ENCODE results near the gene PCDHA3. TPM values are rescaled to one million over a fixed set of nuclear protein-coding genes. Genes with fewer than 3 reads are reported as not detected.
"Not testable (repeated sequence)": the region's sequence is repeated elsewhere in the genome, so short reads cannot be mapped to it uniquely, and the experiment has no call there.

Gene PCDHA3
- polyA plus RNA-seq, 1 donor, result 0.47 TPM

DNA sequence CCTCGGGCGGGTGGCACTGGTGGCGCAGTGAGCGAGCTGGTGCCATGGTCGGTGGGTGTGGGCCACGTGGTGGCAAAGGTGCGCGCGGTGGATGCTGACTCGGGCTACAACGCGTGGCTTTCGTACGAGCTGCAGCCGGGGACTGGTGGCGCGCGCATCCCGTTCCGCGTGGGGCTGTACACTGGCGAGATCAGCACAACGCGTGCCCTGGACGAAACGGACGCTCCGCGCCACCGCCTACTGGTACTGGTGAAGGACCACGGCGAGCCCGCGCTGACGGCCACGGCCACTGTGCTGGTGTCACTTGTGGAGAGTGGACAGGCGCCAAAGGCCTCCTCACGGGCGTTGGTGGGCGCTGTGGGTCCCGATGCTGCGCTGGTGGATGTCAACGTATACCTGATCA is 8.0 kb downstream of the PCDHA3 start:
- DNase-seq, result no peak

DNA sequence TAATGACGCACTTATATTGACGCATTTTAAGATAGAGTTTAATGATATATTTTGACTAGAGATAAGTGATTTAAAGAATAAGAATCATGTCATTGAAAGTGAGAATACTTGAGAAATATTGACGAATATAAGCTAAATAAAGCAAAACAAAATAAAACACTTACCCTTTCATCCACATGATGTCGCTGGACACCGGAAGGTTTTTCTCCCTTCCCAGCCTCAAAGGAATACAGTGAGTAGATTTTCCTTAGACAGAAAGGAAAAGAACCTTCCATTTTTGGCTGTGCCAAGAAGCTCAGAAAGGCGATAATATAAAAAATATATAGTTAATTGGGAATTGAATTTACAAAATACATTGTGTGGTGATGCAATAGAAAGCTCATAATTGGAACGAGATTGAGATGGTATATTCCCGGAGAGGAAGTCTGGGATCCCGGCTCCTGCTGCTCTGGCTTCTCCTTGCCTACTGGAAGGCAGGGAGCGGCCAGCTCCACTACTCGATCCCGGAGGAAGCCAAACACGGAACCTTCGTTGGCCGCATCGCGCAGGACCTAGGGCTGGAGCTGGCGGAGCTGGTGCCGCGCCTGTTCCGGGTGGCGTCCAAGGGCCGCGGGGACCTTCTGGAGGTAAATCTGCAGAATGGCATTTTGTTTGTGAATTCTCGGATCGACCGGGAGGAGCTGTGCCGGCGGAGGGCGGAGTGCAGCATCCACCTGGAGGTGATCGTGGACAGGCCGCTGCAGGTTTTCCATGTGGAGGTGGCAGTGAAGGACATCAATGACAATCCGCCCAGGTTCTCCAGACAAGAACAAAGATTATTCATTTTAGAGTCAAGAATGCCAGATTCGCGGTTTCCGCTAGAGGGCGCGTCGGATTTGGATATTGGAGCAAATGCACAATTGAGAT is 20.8 kb downstream of the PCDHA3 start, which contains the start of gene PCDHA5:
Gene PCDHA5 (plus strand): TSS at position 239 of the 906 bp plus-strand sequence.
- DNase-seq, result no peak

DNA sequence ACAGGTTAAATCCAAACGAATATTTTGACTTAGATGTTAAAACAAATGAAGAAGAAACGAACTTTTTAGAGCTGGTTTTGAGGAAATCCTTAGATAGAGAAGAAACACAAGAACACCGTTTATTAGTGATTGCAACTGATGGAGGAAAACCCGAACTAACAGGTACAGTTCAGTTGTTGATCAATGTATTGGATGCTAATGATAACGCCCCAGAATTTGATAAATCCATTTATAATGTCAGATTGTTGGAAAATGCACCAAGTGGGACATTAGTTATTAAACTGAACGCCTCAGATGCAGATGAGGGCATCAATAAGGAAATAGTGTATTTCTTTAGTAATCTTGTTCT is 21.4 kb downstream of the PCDHA3 start:
- DNase-seq, result no peak

DNA sequence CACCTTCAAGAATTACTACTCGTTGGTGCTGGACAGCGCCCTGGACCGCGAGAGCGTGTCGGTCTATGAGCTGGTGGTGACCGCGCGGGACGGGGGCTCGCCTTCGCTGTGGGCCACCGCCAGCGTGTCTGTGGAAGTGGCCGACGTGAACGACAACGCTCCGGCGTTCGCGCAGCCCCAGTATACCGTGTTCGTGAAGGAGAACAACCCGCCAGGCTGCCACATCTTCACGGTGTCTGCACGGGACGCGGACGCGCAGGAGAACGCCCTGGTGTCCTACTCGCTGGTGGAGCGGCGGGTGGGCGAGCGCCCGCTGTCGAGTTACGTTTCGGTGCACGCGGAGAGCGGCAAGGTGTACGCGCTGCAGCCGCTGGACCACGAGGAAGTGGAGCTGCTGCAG is 22.1 kb downstream of the PCDHA3 start:
- not testable (repeated sequence) for DNase-seq

DNA sequence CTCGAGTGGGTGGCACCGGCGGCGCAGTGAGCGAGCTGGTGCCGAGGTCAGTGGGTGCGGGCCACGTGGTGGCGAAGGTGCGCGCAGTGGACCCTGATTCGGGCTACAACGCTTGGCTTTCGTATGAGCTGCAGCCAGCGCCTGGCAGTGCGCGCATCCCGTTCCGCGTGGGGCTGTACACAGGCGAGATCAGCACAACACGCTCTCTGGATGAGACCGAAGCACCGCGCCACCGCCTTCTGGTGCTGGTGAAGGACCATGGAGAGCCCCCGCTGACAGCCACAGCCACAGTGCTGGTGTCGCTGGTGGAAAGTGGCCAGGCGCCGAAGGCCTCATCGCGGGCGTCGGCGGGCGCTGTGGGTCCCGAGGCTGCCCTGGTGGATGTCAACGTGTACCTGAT is 22.6 kb downstream of the PCDHA3 start:
- no peak for DNase-seq

DNA sequence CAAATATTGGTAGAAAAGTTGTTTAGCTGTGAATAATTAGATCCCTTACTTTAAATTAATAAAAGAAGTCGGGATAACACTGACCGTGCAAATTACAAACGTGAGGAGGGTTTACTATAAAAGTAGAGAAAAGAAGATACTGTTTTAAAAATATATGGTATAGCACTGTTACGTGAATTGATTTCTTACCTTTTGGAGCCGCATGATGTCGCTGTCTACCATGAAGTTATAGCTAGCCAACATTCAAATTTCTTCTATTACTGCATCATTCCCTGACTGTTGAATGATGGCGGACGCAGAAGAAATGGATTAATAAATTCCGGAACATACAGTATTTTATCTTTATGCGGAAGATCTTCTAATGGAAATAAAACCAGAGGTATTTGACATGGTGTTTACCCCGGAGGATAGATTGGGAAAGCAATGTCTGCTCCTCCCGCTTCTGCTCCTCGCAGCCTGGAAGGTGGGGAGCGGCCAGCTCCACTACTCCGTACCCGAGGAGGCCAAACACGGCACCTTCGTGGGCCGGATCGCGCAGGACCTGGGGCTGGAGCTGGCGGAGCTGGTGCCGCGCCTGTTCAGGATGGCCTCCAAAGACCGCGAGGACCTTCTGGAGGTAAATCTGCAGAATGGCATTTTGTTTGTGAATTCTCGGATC is 27.0 kb downstream of the PCDHA3 start, which contains the start of gene PCDHA6:
Gene PCDHA6 (plus strand): TSS at position 257 of the 658 bp plus-strand sequence. CDS start 132 bp downstream, at position 389.
- no peak for DNase-seq

DNA sequence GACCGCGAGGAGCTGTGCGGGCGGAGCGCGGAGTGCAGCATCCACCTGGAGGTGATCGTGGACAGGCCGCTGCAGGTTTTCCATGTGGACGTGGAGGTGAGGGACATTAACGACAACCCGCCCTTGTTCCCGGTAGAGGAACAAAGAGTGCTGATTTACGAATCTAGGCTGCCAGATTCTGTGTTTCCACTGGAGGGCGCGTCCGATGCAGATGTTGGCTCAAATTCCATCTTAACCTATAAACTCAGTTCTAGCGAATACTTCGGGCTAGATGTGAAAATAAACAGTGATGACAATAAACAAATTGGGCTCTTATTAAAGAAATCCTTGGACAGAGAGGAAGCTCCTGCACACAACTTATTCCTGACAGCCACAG is 27.5 kb downstream of the PCDHA3 start:
- no peak for DNase-seq

DNA sequence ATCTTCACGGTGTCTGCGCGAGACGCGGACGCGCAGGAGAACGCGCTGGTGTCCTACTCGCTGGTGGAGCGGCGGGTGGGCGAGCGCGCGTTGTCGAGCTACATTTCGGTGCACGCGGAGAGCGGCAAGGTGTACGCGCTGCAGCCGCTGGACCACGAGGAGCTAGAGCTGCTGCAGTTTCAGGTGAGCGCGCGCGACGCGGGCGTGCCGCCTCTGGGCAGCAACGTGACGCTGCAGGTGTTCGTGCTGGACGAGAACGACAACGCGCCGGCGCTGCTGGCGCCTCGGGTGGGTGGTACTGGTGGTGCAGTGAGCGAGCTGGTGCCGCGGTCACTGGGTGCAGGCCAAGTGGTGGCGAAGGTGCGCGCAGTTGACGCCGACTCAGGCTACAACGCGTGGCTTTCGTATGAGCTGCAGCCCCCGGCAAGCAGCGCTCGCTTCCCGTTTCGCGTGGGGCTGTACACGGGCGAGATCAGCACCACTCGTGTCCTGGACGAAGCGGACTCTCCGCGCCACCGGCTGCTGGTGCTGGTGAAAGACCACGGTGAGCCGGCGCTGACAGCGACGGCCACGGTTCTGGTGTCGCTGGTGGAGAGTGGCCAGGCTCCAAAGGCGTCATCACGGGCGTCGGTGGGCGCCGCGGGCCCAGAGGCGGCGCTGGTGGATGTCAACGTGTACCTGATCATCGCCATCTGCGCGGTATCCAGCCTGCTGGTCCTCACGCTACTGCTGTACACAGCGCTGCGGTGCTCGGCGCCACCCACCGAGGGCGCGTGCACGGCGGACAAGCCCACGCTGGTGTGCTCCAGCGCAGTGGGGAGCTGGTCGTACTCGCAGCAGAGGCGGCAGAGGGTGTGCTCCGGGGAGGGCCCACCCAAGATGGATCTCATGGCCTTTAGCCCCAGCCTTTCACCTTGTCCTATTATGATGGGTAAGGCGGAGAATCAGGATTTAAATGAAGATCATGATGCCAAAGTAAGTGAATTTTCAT is 28.9 kb downstream of the PCDHA3 start:
- DNase-seq, result not testable (repeated sequence)

DNA sequence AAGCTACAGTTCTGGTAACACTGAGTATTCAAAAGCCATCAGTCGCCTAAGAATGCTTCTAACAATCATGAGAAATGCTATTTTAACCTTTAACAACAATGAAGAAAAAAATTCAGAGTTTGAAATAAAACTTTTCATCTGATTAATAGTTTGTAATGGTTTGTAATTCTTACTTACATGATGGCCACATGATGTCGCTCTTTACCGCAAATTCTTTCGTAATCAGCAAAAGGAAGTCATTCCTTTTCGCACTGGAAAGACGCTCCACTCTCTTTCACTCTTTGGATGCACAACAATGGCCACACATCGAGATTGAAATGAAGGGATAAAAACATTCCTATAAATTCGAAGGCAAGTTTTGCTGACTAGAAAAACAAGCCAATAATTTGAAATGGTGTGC is 33.1 kb downstream of the PCDHA3 start, which contains the start of gene PCDHA7:
Gene PCDHA7 (plus strand): TSS at position 277 of the 400 bp plus-strand sequence. CDS start 115 bp downstream, at position 392.
- no peak for DNase-seq

DNA sequence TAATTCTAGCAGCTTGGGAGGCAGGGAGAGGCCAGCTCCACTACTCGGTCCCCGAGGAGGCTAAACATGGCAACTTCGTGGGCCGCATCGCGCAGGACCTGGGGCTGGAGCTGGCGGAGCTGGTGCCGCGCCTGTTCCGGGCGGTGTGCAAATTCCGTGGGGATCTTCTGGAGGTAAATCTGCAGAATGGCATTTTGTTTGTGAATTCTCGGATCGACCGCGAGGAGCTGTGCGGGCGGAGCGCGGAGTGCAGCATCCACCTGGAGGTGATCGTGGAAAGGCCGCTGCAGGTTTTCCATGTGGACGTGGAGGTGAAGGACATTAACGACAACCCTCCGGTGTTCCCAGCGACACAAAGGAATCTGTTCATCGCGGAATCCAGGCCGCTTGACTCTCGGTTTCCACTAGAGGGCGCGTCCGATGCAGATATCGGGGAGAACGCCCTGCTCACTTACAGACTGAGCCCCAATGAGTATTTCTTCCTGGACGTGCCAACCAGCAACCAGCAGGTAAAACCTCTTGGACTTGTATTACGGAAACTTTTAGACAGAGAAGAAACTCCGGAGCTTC is 33.7 kb downstream of the PCDHA3 start:
- not testable (repeated sequence) for DNase-seq

DNA sequence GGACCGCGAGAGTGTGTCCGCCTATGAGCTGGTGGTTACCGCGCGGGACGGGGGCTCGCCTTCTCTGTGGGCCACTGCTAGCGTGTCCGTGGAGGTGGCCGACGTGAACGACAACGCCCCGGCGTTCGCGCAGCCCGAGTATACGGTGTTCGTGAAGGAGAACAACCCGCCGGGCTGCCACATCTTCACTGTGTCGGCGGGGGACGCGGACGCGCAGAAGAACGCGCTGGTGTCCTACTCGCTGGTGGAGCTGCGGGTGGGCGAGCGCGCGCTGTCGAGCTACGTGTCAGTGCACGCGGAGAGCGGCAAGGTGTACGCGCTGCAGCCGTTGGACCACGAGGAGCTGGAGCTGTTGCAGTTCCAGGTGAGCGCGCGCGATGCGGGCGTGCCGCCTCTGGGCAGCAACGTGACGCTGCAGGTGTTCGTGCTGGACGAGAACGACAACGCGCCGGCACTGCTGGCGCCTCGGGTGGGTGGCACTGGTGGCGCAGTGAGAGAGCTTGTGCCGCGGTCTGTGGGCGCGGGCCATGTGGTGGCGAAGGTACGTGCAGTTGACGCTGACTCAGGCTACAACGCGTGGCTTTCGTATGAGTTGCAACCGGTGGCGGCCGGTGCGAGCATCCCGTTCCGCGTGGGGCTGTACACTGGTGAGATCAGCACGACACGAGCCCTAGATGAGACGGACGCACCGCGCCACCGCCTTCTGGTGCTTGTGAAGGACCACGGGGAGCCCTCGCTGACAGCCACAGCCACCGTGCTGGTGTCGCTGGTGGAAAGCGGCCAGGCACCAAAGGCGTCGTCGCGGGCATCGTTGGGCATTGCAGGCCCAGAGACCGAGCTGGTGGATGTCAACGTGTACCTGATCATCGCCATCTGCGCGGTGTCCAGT is 35.0 kb downstream of the PCDHA3 start:
- no peak for DNase-seq

DNA sequence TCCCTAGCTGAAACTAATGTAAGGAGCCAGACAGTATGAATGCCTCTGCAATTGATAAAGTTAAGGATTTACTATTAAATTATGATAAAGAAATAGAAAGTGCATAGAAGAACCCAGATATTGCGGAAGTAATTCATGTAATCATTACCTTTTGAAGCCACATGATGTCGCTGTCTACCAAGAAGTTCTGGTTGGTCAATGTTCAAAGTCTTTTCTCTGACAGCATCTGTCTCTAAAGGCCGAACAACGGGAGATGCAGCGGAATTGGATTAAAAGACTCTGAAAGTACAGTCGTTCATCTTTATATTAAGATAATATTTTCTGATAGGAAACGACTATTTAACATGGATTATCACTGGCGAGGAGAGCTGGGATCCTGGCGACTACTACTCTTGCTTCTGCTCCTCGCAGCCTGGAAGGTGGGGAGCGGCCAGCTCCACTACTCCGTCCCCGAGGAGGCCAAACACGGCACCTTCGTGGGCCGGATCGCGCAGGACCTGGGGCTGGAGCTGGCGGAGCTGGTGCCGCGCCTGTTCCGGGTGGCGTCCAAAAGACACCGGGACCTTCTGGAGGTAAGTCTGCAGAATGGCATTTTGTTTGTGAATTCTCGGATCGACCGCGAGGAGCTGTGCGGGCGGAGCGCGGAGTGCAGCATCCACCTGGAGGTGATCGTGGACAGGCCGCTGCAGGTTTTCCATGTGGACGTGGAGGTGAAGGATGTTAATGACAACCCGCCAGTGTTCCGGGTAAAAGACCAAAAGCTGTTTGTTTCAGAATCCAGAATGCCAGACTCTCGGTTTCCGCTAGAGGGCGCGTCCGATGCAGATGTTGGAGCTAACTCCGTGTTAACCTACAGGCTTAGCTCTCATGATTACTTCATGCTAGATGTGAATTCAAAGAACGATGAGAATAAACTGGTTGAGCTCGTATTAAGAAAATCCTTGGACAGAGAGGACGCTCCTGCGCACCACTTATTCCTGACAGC is 40.4 kb downstream of the PCDHA3 start, which contains the start of gene PCDHA8:
Gene PCDHA8 (plus strand): TSS at position 210 of the 985 bp plus-strand sequence. CDS start 135 bp downstream, at position 345.
- no peak for DNase-seq

DNA sequence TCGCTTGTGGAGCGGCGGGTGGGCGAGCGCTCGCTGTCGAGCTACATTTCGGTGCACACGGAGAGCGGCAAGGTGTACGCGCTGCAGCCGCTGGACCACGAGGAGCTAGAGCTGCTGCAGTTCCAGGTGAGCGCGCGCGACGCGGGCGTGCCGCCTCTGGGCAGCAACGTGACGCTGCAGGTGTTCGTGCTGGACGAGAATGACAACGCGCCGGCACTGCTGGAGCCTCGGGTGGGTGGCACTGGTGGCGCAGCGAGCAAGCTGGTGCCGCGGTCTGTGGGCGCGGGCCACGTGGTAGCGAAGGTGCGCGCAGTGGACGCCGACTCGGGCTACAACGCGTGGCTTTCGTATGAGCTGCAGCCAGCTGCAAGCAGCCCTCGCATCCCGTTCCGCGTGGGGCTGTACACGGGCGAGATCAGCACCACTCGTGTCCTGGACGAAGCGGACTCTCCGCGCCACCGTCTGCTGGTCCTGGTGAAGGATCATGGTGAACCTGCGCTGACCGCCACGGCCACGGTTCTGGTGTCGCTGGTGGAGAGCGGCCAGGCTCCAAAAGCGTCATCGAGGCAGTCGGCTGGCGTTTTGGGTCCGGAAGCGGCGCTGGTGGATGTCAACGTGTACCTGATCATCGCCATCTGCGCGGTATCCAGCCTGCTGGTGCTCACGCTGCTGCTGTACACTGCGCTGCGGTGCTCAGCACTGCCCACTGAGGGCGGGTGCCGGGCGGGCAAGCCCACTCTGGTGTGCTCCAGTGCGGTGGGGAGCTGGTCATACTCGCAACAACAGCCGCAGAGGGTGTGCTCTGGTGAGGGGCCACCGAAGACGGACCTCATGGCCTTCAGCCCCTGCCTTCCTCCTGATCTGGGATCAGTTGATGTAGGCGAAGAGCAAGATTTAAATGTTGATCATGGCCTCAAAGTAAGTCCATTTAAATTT is 42.2 kb downstream of the PCDHA3 start:
- DNase-seq, result no peak

DNA sequence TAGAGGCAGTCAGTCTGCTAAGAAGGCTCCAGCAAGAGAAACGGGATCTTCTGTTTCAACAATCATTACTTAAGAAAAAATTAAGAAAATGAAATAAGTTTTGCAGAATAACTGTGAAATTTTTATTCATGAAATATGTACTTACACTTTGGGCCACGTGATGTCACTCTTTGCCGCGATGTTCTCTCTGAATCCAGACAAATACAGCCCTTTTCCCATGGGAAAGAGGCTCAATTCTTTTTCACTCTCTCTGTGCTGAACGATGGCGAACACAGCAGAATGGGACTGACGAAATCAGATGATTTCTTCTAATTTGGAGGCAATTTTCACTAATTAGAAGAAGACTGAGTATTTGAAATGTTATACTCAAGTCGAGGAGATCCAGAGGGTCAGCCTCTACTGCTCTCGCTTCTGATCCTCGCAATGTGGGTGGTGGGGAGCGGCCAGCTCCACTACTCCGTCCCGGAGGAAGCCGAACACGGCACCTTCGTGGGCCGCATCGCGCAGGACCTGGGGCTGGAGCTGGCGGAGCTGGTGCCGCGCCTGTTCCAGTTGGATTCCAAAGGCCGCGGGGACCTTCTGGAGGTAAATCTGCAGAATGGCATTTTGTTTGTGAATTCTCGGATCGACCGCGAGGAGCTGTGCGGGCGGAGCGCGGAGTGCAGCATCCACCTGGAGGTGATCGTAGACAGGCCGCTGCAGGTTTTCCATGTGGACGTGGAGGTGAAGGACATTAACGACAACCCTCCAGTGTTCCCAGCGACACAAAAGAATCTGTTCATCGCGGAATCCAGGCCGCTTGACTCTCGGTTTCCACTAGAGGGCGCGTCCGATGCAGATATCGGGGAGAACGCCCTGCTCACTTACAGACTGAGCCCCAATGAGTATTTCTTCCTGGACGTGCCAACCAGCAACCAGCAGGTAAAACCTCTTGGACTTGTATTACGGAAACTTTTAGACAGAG is 47.6 kb downstream of the PCDHA3 start, which contains the start of gene PCDHA9:
Gene PCDHA9 (plus strand): TSS at position 244 of the 964 bp plus-strand sequence. CDS start 114 bp downstream, at position 358.
- not testable (repeated sequence) for DNase-seq

DNA sequence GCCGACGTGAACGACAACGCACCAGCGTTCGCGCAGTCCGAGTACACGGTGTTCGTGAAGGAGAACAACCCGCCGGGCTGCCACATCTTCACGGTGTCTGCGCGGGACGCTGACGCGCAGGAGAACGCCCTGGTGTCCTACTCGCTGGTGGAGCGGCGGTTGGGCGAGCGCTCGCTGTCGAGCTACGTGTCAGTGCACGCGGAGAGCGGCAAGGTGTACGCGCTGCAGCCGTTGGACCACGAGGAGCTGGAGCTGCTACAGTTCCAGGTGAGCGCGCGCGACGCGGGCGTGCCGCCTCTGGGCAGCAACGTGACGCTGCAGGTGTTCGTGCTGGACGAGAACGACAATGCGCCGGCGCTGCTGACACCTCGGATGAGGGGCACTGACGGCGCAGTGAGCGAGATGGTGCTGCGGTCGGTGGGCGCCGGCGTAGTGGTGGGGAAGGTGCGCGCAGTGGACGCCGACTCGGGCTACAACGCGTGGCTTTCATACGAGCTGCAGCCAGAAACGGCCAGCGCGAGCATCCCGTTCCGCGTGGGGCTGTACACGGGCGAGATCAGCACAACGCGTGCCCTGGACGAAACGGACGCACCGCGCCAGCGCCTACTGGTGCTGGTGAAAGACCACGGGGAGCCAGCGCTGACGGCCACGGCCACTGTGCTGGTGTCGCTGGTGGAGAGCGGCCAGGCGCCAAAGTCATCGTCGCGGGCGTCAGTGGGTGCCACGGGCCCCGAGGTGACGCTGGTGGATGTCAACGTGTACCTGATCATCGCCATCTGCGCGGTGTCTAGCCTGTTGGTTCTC is 49.2 kb downstream of the PCDHA3 start:
- not testable (repeated sequence) for DNase-seq
